ENCODE data around the gene UBE2E2. TPM values are rescaled to one million over a fixed set of nuclear protein-coding genes. Genes with fewer than 3 reads are reported as not detected.

UBE2E2 gene
- total RNA-seq, 3 donors from 2014 or later = 31.5 to 96.2 (median 59.7) TPM

GRCh38 chr3:23319366-23320312 lies 116.5 kb downstream of the UBE2E2 start:
- no peaks in the 10 kb centered on the region for H3K4me1 ChIP-seq
- no peak overlapping the region for H3K4me3 ChIP-seq
- TF ChIP-seq POLR2A (IDR thresholded peaks at IDR 0.05) = no peak
- TF ChIP-seq, protein P1, sequence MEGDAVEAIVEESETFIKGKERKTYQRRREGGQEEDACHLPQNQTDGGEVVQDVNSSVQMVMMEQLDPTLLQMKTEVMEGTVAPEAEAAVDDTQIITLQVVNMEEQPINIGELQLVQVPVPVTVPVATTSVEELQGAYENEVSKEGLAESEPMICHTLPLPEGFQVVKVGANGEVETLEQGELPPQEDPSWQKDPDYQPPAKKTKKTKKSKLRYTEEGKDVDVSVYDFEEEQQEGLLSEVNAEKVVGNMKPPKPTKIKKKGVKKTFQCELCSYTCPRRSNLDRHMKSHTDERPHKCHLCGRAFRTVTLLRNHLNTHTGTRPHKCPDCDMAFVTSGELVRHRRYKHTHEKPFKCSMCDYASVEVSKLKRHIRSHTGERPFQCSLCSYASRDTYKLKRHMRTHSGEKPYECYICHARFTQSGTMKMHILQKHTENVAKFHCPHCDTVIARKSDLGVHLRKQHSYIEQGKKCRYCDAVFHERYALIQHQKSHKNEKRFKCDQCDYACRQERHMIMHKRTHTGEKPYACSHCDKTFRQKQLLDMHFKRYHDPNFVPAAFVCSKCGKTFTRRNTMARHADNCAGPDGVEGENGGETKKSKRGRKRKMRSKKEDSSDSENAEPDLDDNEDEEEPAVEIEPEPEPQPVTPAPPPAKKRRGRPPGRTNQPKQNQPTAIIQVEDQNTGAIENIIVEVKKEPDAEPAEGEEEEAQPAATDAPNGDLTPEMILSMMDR (IDR thresholded peaks at IDR 0.05) = no peak
- no peak for TF ChIP-seq POLR2AphosphoS5 (IDR thresholded peaks at IDR 0.05)
- no peak overlapping the region for H3K27ac ChIP-seq
- intact Hi-C loops (cut with DNase I; ENCODE audit: low total_unique reads) = no loop called here
- no peaks in the 10 kb centered on the region for H3K9me3 ChIP-seq
- H3K36me3 ChIP-seq = no peaks in the 10 kb centered on the region
- DNase-seq (ENCODE audit: low spot score in 2 of 2) = no peak
- H3K27me3 ChIP-seq = no peaks in the 10 kb centered on the region

DNA sequence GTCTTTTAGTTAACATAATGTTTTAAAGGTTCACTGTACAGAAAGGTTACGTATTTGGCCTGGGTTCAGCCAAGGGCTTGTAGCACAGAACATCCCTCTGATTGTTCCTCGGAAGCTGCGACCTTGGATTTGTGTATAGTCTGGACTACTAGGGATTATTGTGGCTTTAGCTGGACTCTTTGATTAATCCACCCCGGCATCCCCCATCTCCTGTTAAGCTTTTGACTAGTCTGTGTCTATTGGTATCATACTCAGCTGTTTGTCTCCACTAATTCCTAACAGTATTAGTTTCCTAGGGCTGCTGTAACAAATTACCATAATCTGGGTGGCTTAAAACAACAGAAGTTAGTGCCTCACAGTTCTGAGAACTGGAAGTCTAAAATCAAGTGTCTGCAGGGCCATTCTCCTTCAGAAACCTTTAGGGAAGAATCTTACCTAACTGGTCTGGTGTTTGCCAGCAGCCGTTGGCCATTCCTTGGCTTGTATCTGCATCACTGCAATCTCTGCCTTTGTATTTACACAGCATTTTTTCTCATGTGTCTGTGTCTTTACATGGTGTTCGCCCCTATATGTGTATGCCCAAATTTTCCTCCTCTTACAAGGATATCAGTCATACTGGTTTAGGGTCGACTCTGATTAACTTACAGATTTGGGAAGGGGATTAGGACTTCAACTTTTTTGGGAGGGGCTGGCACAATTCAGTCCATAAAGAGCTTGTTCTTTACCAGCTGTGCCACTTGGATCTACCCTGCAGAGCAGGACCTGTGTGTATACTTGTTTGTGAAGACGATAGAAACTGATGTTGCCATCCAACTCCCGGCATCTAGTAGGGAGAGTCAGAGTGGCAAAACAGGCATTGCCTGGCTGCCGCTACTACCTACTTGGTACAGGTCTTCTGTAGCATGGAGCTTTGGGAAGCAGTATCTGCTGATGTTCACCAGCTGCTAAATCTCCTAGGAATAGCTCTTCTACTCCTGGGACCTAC lies 117.8 kb downstream of the UBE2E2 start:
- Histone ChIP-seq H3K27me3 (no peaks in the 10 kb centered on the region), H3K4me1 (no peaks in the 10 kb centered on the region), H3K4me3 (no peak overlapping the region), H3K9me3 (no peaks in the 10 kb centered on the region), H3K36me3 (no peaks in the 10 kb centered on the region), H3K27ac (no peak overlapping the region)
- TF ChIP-seq POLR2AphosphoS5 (IDR thresholded peaks at IDR 0.05) (no peak), POLR2A (IDR thresholded peaks at IDR 0.05) (no peak)
- TF ChIP-seq, protein P1 (IDR thresholded peaks at IDR 0.05) = no peak
- intact Hi-C loops (cut with DNase I; ENCODE audit: low total_unique reads) = no loop called here
- no peak for DNase-seq (ENCODE audit: low spot score in 2 of 2)

GRCh38 chr3:23324745-23325144 lies 121.6 kb downstream of the UBE2E2 start:
- no peak for DNase-seq (ENCODE audit: low spot score in 2 of 2)
- Histone ChIP-seq H3K4me3 (no peak overlapping the region), H3K9me3 (no peaks in the 10 kb centered on the region), H3K27ac (no peak overlapping the region), H3K27me3 (no peaks in the 10 kb centered on the region), H3K4me1 (no peaks in the 10 kb centered on the region), H3K36me3 (no peaks in the 10 kb centered on the region)
- intact Hi-C loops (cut with DNase I; ENCODE audit: low total_unique reads) = no loop called here
- TF ChIP-seq POLR2A (IDR thresholded peaks at IDR 0.05) (no peak), POLR2AphosphoS5 (IDR thresholded peaks at IDR 0.05) (no peak)
- TF ChIP-seq, protein P1 (IDR thresholded peaks at IDR 0.05) = no peak

- TF ChIP-seq, protein P1 (IDR thresholded peaks at IDR 0.05) = no peak
- no peak for TF ChIP-seq POLR2A (IDR thresholded peaks at IDR 0.05)
- no peak for TF ChIP-seq POLR2AphosphoS5 (IDR thresholded peaks at IDR 0.05)
- no peak for DNase-seq (ENCODE audit: low spot score in 2 of 2)
- intact Hi-C loops (cut with DNase I; ENCODE audit: low total_unique reads) = no loop called here
Observed at GRCh38 chr3:23325466-23326065, 122.4 kb downstream of the UBE2E2 start.

More at GRCh38 chr3:23325466-23326065, 122.4 kb downstream of the UBE2E2 start:
- H3K27me3 ChIP-seq = no peaks in the 10 kb centered on the region
- no peak overlapping the region for H3K27ac ChIP-seq
- no peak overlapping the region for H3K4me3 ChIP-seq
- H3K9me3 ChIP-seq = no peaks in the 10 kb centered on the region
- no peaks in the 10 kb centered on the region for H3K36me3 ChIP-seq
- no peaks in the 10 kb centered on the region for H3K4me1 ChIP-seq
